ENCODE data around the gene TRIM17. TPM values are rescaled to one million over a fixed set of nuclear protein-coding genes. Genes with fewer than 3 reads are reported as not detected.
A peak's percentile ranks its signal among the peaks of the same experiment; 100 is the strongest.

The TRIM17 gene
- total RNA-seq, 1 donor from 2014 or later: 6.3 TPM

DNA sequence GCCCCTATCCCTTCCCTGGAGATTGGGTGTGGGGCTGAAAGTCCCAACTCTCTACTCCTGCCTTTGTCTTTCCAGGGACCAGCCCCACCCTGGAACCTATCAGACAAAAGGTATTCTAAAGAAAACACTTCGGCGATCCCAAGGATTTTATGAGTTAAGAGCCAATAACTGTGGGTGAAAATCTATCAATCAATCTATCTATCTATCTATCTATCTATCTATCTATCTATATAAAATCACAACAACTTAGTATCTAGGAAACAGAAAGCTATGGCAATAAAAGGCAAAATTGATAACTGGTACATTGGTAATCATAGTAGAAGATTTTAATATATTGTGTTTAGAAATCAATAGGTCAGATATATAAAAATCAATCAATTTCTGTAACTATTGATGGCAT is 32.9 kb downstream of the TRIM17 start:
- TF ChIP-seq, protein P1, sequence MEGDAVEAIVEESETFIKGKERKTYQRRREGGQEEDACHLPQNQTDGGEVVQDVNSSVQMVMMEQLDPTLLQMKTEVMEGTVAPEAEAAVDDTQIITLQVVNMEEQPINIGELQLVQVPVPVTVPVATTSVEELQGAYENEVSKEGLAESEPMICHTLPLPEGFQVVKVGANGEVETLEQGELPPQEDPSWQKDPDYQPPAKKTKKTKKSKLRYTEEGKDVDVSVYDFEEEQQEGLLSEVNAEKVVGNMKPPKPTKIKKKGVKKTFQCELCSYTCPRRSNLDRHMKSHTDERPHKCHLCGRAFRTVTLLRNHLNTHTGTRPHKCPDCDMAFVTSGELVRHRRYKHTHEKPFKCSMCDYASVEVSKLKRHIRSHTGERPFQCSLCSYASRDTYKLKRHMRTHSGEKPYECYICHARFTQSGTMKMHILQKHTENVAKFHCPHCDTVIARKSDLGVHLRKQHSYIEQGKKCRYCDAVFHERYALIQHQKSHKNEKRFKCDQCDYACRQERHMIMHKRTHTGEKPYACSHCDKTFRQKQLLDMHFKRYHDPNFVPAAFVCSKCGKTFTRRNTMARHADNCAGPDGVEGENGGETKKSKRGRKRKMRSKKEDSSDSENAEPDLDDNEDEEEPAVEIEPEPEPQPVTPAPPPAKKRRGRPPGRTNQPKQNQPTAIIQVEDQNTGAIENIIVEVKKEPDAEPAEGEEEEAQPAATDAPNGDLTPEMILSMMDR (conservative IDR thresholded peaks at IDR 0.05): no peak
- H3K4me3 Mint-ChIP-seq: no peak overlapping the region
- H3K27ac Mint-ChIP-seq (ENCODE audit: unreplicated experiment): no peak overlapping the region
- H3K4me1 Mint-ChIP-seq: peaks cover 6% of the 10 kb centered on the region
- H3K9me3 Mint-ChIP-seq: no peaks in the 10 kb centered on the region
- no peaks in the 10 kb centered on the region for H3K36me3 Mint-ChIP-seq (ENCODE audit: low read depth)
- DNase-seq (ENCODE audit: low read depth, low spot score): no peak
- peaks cover 34% of the 10 kb centered on the region for H3K27me3 Mint-ChIP-seq (ENCODE audit: low read depth)

GRCh38 chr1:228381356-228381755 is 35.3 kb downstream of the TRIM17 start:
- Mint-ChIP-seq H3K36me3 (ENCODE audit: low read depth) (no peaks in the 10 kb centered on the region), H3K27ac (ENCODE audit: unreplicated experiment) (no peak overlapping the region), H3K27me3 (ENCODE audit: low read depth) (peaks cover 37% of the 10 kb centered on the region), H3K9me3 (no peaks in the 10 kb centered on the region), H3K4me1 (peaks cover 8% of the 10 kb centered on the region), H3K4me3 (no peak overlapping the region)
- no peak for DNase-seq (ENCODE audit: low read depth, low spot score)
- TF ChIP-seq, protein P1 (conservative IDR thresholded peaks at IDR 0.05): no peak

GRCh38 chr1:228379666-228380065 is 37.0 kb downstream of the TRIM17 start:
- Mint-ChIP-seq H3K4me1 (peaks cover 8% of the 10 kb centered on the region), H3K36me3 (ENCODE audit: low read depth) (no peaks in the 10 kb centered on the region), H3K27me3 (ENCODE audit: low read depth) (peaks cover 34% of the 10 kb centered on the region), H3K27ac (ENCODE audit: unreplicated experiment) (no peak overlapping the region), H3K4me3 (peak overlapping the region; percentile 64), H3K9me3 (no peaks in the 10 kb centered on the region)
- TF ChIP-seq, protein P1 (conservative IDR thresholded peaks at IDR 0.05): no peak
- DNase-seq (ENCODE audit: low read depth, low spot score): no peak

DNA sequence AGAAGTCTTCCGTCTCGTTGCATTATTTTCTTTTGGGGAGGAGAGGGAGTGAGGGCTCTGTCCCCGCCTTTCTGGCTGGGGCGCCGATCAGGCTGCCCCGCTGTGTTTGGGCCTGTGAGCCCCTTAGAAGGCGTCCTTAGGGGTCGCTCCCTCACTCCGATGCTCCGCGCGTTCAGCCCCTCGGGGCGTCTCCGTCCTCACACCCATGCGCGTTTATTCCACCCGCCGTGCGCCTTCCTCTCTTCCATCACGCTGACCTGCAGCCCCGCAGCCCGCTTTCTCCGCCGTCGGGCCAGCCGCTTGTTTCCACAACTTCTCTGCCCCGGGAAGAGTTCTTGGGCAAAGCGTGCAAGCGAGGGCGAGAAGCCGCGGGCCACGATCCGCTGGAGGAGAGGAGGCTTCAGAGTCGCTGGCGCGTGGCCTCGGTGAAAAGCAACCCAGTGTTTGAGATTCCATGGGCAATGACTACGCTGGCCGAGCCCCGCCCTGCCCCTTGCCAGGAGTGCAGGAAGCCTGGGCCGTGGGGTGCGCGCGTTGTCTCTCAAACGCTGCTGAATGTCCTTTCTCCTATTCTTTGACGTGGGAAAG is 37.7 kb downstream of the TRIM17 start:
- DNase-seq (ENCODE audit: low read depth, low spot score): no peak

DNA sequence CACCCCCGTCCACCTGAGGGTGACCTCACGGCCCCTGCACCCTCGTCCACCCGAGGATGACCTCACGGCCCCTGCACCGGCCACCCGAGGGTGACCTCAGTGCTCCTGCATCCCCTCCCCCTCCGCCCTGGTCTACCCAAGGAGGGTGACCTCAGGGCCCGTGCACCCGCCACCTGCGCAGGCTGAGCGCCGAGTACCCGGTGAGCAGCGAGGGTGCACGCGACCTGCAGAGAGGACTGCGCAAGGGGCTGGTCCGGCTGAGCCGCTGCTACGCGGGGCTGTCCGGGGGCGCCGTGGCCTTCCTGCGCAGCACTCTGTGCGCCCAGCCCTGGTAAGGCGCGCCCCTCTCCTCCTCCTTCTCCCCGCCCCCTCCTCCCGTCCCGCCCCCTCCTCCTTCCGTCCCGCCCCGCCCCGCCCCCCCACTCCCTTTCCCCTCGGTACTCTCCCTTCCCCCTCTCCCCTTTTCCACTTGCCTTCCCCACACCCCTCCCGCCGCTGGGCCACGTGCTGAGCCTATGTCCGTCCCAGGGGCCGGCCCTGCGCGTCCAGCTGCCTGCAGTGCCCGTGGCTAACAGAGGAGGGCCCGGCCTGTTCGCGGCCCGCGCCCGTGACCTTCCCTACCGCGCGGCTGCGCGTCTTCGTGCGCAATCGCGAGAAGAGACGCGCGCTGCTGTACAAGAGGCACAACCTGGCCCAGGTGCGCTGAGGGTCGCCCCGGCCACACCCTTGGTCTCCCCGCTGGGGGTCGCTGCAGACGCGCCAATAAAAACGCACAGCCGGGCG is 38.4 kb downstream of the TRIM17 start:
- no peaks in the 10 kb centered on the region for H3K9me3 Mint-ChIP-seq
- H3K4me3 Mint-ChIP-seq: peak overlapping the region; percentile 91
- H3K4me1 Mint-ChIP-seq: peaks cover 8% of the 10 kb centered on the region
- TF ChIP-seq, protein P1 (conservative IDR thresholded peaks at IDR 0.05): peak; percentile 82
- DNase-seq (ENCODE audit: low read depth, low spot score): peak; percentile 69
- no peaks in the 10 kb centered on the region for H3K36me3 Mint-ChIP-seq (ENCODE audit: low read depth)
- no peak overlapping the region for H3K27ac Mint-ChIP-seq (ENCODE audit: unreplicated experiment)
- peaks cover 34% of the 10 kb centered on the region for H3K27me3 Mint-ChIP-seq (ENCODE audit: low read depth)

More for the DNA sequence above, 37.7 kb downstream of the TRIM17 start:
- H3K4me3 Mint-ChIP-seq: peak overlapping the region; percentile 91
- TF ChIP-seq, protein P1 (conservative IDR thresholded peaks at IDR 0.05): no peak
- peak overlapping the region; percentile 43 for H3K27ac Mint-ChIP-seq (ENCODE audit: unreplicated experiment)
- H3K9me3 Mint-ChIP-seq: no peaks in the 10 kb centered on the region
- peaks cover 8% of the 10 kb centered on the region for H3K4me1 Mint-ChIP-seq
- peaks cover 34% of the 10 kb centered on the region for H3K27me3 Mint-ChIP-seq (ENCODE audit: low read depth)
- no peaks in the 10 kb centered on the region for H3K36me3 Mint-ChIP-seq (ENCODE audit: low read depth)

All from neural crest cell (in vitro differentiated cells).